GM23338 (cell line): ENCODE data around the gene MMP28. TPM values are rescaled to one million over a fixed set of nuclear protein-coding genes. Genes with fewer than 3 reads are reported as not detected.
A peak's percentile ranks its signal among the peaks of the same experiment; 100 is the strongest.

Source experiments
- ATAC-seq: fragments of 200-7000 bp; cut with Tn5 transposase; 3 replicates; pipeline ENCODE4 v1.9.1; 2020
- DNase-seq: peaks from one replicate; pipeline ENCODE4 v3.0.0-alpha.2; 2015; ENCODE audit warnings: low spot score
- H2AFZ ChIP-seq: fragments of 200-600 bp; sonication (generic); 2 replicates; pipeline ENCODE4 v1.8.0; 2016; ENCODE audit warnings: antibody characterized with exemption, mild to moderate bottlenecking, moderate library complexity
- H3F3A ChIP-seq: fragments of 200-600 bp; sonication (generic); replicated peaks from 2 replicates; pipeline ENCODE4 v1.8.0; 2017; ENCODE audit warnings: antibody characterized with exemption, mixed run types, low read depth
- H3K27ac ChIP-seq: fragments of 200-600 bp; sonication (generic); 2 replicates; pipeline ENCODE4 v1.6.1; 2016; ENCODE audit warnings: low read depth
- H3K27me3 ChIP-seq: fragments of 200-600 bp; sonication (generic); 2 replicates; pipeline ENCODE4 v1.8.0; 2016; ENCODE audit warnings: mild to moderate bottlenecking, mixed run types, moderate library complexity; ENCODE audit not compliant: insufficient read depth
- H3K36me3 ChIP-seq: fragments of 200-600 bp; sonication (generic); 2 replicates; pipeline ENCODE4 v1.8.0; 2016; ENCODE audit warnings: mild to moderate bottlenecking; ENCODE audit not compliant: insufficient read depth
- H3K4me1 ChIP-seq: fragments of 200-600 bp; sonication (generic); 2 replicates; pipeline ENCODE4 v1.8.0; 2016; ENCODE audit warnings: mild to moderate bottlenecking, moderate library complexity; ENCODE audit not compliant: insufficient read depth
- H3K4me2 ChIP-seq: fragments of 200-600 bp; sonication (generic); 2 replicates; pipeline ENCODE4 v1.7.1; 2017; ENCODE audit warnings: mixed run types
- H3K4me3 ChIP-seq: fragments of 200-600 bp; sonication (generic); 2 replicates; pipeline ENCODE4 v1.6.1; 2016; ENCODE audit warnings: mixed run types
- H3K79me2 ChIP-seq: fragments of 200-600 bp; sonication (generic); replicated peaks from 2 replicates; pipeline ENCODE4 v1.8.0; 2017; ENCODE audit warnings: mild to moderate bottlenecking; ENCODE audit not compliant: insufficient read depth
- H3K9me2 ChIP-seq: fragments of 200-600 bp; sonication (generic); 2 replicates; pipeline ENCODE4 v1.8.0; 2017; ENCODE audit not compliant: insufficient read depth
- H4K20me1 ChIP-seq: fragments of 200-600 bp; sonication (generic); replicated peaks from 2 replicates; pipeline ENCODE4 v1.8.0; 2017; ENCODE audit warnings: mild to moderate bottlenecking; ENCODE audit not compliant: insufficient read depth
- H3K27ac Mint-ChIP-seq: 2 replicates; pipeline ENCODE4 v1.8.0; 2020; ENCODE audit warnings: inconsistent platforms, mild to moderate bottlenecking, moderate library complexity, mixed read lengths
- H3K27me3 Mint-ChIP-seq: 3 replicates; pipeline ENCODE4 v1.8.0; 2022; ENCODE audit warnings: low read depth, mild to moderate bottlenecking, moderate library complexity, mixed read lengths, inconsistent platforms; ENCODE audit not compliant: insufficient read depth, poor library complexity
- H3K36me3 Mint-ChIP-seq: 3 replicates; pipeline ENCODE4 v1.8.0; 2021; ENCODE audit warnings: low read depth, mild to moderate bottlenecking, inconsistent platforms, moderate library complexity, mixed read lengths
- H3K4me1 Mint-ChIP-seq: 3 replicates; pipeline ENCODE4 v1.8.0; 2020; ENCODE audit warnings: mild to moderate bottlenecking, inconsistent platforms, mixed read lengths
- H3K4me3 Mint-ChIP-seq: 3 replicates; pipeline ENCODE4 v1.8.0; 2021; ENCODE audit warnings: moderate library complexity, mild to moderate bottlenecking, inconsistent platforms, mixed read lengths
- H3K9me3 Mint-ChIP-seq: 3 replicates; pipeline ENCODE4 v1.8.0; 2020; ENCODE audit warnings: moderate library complexity, mild to moderate bottlenecking, inconsistent platforms, mixed read lengths
- EZH2 ChIP-seq: fragments of 200-600 bp; sonication (generic); IDR thresholded peaks from one replicate; pipeline ENCODE4 v1.8.0; 2017; ENCODE audit warnings: antibody characterized with exemption, mild to moderate bottlenecking, low read depth; ENCODE audit not compliant: unreplicated experiment
- NANOG ChIP-seq: IDR thresholded peaks from 2 replicates; pipeline ENCODE4 v1.6.1; 2016; ENCODE audit warnings: antibody characterized with exemption, borderline replicate concordance
- POLR2AphosphoS5 ChIP-seq: IDR thresholded peaks from 2 replicates; pipeline ENCODE4 v1.6.1; 2016; ENCODE audit warnings: antibody characterized with exemption, low read depth
- STAT1 ChIP-seq: IDR thresholded peaks from one replicate; pipeline ENCODE4 v1.6.1; 2016; ENCODE audit warnings: antibody characterized with exemption; ENCODE audit not compliant: unreplicated experiment
- ZNF331 ChIP-seq: fragments of 250-450 bp; sonication (Bioruptor Pico); IDR thresholded peaks from 2 replicates; pipeline ENCODE4 v1.5.0; 2020; ENCODE audit warnings: low read depth, mild to moderate bottlenecking, moderate library complexity
- ZNF462 ChIP-seq: fragments of 250-450 bp; sonication (Bioruptor Pico); IDR thresholded peaks from 2 replicates; pipeline ENCODE4 v1.5.0; 2020; ENCODE audit warnings: mild to moderate bottlenecking, moderate library complexity
- polyA plus RNA-seq: library from polyadenylated mRNA; unstranded; fragments of >200 nt; fragmentation: Nextera tagmentation; extraction: Ambion mirVana; gene quantifications from 2 replicates; pipeline ENCODE4 v1.2.1, GENCODE V29; 2016
- total RNA-seq: library from RNA; depleted of rRNA; stranded (reverse); fragments of >200 nt; shearing (Covaris generic); gene quantifications from 2 replicates; pipeline ENCODE4 v1.2.3, GENCODE V29; 2014

The MMP28 gene
- total and polyA plus RNA-seq, 2 experiments from 2014 or later: not detected

GRCh38 chr17:35757243-35757642 is 38.2 kb downstream of the MMP28 start:
- Histone ChIP-seq H3K9me2 (no peaks in the 10 kb centered on the region), H3K27ac (no peak overlapping the region), H3K79me2 (no peaks in the 10 kb centered on the region), H3K4me2 (no peak overlapping the region), H3K4me3 (no peak overlapping the region), H3K36me3 (no peaks in the 10 kb centered on the region), H2AFZ (no peak overlapping the region), H4K20me1 (no peaks in the 10 kb centered on the region), H3K4me1 (no peaks in the 10 kb centered on the region), H3K27me3 (no peaks in the 10 kb centered on the region), H3F3A (no peaks in the 10 kb centered on the region)
- H3K36me3 Mint-ChIP-seq: no peaks in the 10 kb centered on the region
- DNase-seq: no peak
- peaks cover 10% of the 10 kb centered on the region for H3K4me1 Mint-ChIP-seq
- no peak for ATAC-seq
- H3K9me3 Mint-ChIP-seq: no peaks in the 10 kb centered on the region
- H3K4me3 Mint-ChIP-seq: no peak overlapping the region
- TF ChIP-seq ZNF462 (CRISPR knock-in tag) (no peak), STAT1 (no peak), POLR2AphosphoS5 (no peak), NANOG (no peak)
- peaks cover 5% of the 10 kb centered on the region for H3K27me3 Mint-ChIP-seq
- no peak overlapping the region for H3K27ac Mint-ChIP-seq

GRCh38 chr17:35752945-35753764 is 42.3 kb downstream of the MMP28 start, which contains the start of gene GAS2L2:
Gene GAS2L2 (minus strand): TSS chr17:35753239. CDS start chr17:35752850, 389 bp downstream.
- Mint-ChIP-seq H3K36me3 (no peaks in the 10 kb centered on the region), H3K27ac (no peak within 1 kb of the TSS), H3K4me3 (no peak within 1 kb of the TSS), H3K9me3 (no peaks in the 10 kb centered on the region), H3K4me1 (peaks cover 29% of the 10 kb centered on the region), H3K27me3 (peaks cover 31% of the 10 kb centered on the region)
- no peak within 1 kb of the TSS for H3K4me3 ChIP-seq
- H3K79me2 ChIP-seq: no peaks in the 10 kb centered on the region
- no peaks in the 10 kb centered on the region for H3K9me2 ChIP-seq
- peak; percentile 31 for ATAC-seq
- H3K27me3 ChIP-seq: peaks cover 24% of the 10 kb centered on the region
- DNase-seq: no peak
- H2AFZ ChIP-seq: peak within 1 kb of the TSS; percentile 32; the same call in 1 of the 2 replicates
- H3F3A ChIP-seq: no peaks in the 10 kb centered on the region
- no peak within 1 kb of the TSS for H3K4me2 ChIP-seq
- no peaks in the 10 kb centered on the region for H3K36me3 ChIP-seq
- no peak within 1 kb of the TSS for H3K27ac ChIP-seq
- H4K20me1 ChIP-seq: no peaks in the 10 kb centered on the region
- H3K4me1 ChIP-seq: peaks cover 6% of the 10 kb centered on the region; the same call in 1 of the 2 replicates
- TF ChIP-seq ZNF331 (CRISPR knock-in tag) (no peak), NANOG (no peak), EZH2 (no peak)
